ENCODE measurements around the gene CAST.

CAST gene

DNA sequence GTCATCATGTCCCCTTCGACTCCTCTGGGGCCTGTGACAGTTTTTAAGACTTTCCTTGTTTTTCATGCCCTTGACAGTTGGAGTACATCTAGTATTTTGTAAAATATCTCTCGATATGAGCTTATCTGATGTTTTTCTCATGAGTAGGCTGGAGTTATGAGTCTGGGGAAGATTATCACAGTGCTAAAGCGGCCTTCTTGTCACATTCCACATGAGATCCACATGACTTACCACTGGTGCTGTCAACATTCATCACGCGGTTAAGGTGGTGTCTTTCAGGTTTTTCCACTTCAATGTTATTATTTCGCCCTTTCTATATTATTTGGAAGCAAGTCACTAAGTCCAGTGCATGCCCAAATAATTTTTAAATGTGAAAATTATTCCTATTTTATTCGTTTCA is 17.1 kb upstream of the CAST start:
- no peak for DNase-seq

DNA sequence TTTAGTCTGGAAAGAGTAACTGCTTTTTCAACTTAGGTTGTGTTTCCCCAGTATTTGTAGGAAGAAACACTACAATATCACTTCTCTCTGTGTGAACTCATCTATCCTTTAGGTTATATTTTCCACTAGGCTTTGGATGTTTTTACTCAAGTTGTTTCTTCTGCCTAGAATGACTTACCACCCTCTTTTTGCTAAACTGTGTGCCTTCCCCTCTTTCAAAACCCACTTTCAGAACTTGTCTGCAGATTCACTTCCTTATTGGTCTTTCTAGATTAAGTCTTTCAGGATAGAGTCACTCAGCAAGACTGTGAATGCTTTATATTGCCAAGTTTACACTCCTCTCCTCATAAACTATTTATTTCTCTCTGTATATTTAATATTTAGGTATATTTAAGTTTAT is 14.2 kb upstream of the CAST start:
- DNase-seq: no peak

DNA sequence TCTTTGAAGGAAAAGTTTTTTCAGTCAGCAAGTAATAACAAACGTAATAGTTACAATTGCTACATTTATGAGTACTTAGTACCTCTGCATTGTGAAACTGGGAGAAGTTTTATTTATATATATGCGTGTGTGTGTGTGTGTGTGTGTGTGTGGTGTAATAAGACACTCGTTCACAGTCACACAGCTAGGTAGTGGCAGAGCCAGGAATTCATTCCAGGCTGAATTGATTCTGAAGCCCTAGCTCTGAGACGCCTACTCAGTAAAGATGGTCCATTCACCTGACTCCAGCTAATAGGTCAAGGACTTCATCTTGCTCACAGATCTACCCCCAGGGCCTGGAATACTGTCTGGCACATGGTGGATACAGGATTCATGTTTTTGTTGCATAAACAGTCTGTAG is 13.6 kb upstream of the CAST start:
- DNase-seq: no peak

DNA sequence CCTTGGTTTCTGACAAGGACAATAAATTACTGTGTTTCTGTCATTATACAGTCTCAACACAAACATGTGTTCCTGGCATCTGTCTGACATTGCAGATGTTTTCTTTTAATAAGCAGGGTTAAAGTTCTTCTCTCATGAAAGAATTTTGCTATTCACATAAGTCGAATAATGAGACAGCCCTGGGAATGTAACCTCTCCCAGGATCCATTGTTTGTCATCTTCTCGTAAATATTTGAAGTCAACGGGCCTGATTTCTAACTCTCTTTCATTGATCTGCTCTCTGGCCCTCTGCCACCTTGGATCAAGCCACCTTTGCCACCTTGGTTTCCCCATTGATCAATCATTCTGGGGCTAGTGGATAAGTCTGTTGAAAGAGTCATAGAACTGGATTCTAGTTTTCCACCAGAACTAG is 12.9 kb upstream of the CAST start:
- DNase-seq: no peak

DNA sequence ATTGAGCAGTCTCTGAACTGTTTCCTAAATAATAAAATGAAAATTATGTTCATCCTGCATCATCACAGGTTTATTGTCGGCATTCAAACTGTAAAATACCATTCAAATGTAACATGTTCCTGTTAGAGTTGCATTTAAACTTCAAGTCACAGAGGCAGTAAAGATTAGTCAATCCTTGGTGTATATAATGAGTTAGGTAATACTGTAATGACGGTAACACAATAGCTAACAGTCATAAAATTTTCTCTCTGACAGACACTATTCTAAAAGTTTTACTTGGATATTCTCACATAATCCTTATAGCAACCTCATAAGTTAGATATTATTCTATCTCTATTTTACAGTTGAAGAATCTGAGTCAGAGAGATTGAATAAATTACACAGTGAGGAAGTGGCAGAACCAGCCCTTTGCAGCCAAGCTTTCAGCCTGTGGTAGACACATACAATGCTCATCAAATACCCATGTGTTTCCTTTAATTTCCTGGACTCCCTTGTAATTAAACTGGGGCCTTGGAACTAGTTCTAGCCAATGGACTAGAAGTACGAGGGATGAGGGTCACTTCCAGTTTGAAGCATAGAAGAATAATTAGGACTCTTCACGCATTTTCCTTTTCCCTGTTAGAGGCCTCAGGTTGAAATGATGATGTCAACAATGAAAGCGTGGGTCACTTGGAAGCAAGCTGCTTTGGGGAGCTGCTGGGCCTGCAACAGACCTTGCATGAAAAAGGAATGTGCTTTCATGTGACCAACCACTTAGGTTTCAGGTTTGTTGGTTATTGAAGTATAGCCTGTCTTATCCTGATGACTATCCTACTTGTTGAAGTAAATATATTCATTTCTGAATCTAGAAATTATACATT is 12.3 kb upstream of the CAST start:
- no peak for DNase-seq

DNA sequence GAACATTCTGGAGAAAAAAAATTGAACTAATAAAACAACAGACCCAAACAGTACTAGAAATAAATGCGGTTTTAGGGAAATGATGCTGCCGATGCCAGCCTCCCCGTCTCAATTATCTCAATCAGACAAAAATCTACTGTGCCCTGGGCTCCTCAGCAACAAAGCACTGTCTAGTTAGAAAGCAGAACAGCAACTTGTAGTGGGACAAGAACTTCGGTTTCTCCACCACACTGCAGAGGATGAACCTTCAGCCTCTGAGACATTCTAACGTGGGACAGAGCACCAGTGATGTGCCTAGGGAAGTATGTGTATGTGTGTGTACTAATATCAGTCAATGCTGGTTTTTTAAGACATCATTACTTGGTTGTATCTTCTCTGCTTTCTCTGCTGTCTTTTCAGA is 11.1 kb upstream of the CAST start:
- DNase-seq: no peak

DNA sequence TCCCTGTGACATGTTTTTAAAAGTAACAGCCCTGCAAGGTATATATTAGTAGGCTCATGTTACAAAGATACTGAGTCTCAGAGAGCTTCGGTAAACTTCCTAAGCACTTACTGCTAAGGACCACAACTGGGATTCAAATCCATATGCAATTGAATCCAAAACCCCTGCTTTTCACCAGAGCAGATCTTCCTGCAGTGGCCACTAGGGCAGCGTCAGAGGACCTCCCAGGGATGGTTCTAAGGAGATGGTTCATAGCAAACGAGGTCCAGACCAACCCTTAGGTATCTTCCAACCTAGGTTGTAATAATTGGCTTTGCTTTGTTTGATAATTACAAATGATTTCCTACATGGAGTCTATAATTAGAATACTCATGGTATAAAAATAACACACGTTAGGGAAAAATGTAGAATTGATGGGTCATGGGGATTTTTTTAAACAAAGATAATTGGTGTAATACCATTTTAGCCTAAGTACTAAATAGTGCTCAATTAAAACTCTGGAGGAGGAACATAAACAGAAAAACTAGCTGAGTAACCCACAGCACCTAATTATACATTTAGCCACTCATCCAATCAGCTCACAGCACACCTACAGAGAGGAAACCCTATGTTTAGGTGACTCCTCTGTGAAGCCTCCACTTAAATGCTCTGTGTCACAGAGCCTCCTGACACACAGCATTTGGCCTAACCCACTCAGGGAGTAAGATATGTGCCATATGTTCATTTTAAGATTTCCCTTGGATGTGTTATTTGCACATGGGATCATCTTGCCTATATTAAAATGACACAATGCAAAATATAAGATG is 10.0 kb upstream of the CAST start:
- no peak for DNase-seq

DNA sequence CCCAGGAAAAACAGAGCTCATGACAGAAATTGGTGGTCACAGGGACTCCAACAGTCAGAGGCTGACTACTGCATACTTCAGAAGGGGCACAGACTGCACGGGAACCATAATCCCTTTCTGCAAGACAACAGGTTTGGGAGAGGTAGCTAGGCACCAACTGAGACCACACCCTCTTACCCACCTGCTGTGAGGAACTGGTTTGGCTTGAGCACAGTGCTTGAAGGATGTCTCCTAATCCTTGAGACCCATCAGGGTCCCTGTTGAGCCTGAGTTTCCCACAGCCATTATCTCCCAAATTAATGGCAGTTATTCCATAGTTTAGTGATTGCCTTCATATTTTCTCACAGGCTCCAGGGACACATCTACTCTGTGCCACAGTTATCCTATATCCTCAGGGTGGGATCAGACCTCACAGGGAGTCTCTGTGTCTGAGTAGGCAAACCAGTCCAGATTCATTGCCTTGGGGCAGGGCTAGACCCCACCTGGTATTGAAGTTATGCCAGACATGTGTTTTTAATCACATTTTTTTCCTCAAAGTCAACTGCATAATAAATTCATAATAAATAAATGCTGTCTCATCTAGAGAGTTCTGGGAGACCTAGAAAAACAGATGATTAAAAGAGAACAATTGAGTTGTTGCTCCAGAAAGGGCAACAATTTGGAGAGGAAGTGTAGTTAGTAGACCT is 9.3 kb upstream of the CAST start:
- no peak for DNase-seq

DNA sequence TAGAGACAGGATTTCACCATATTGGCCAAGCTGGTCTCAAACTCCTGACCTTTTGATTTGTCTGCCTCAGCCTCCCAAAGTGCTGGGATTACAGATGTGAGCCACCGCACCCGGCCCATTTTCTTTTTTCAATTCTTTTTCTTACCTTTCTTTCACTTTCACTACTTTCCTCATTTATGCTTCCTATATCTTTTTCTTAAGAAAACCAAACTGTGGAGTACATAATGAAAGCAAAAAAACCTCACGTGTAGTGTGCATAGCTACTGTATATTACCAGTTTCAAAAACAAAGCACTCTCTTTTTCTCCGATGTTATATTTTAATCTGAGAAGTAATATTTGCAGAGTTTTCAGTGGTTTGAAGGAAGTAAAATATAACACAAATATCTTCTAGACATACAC is 8.0 kb upstream of the CAST start:
- no peak for DNase-seq

DNA sequence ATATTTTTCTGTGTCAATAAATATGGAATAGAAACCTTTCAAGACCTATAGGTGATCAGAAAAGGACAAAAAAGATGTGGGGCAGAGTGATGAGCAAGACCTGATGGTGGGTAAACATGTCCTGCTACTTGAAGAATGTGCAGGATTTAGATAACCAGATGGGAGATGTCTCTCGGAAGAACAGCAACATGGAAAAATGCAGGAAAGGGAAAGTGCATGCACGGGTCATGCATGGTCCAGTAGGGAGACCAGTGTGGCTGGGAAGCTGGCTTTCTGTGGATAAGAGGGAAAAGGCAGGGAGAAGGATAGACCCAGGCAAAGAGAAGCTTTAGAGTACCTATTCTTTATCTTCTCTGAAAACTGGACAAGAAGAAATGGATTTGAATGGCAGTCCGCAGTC is 7.1 kb upstream of the CAST start:
- no peak for DNase-seq

DNA sequence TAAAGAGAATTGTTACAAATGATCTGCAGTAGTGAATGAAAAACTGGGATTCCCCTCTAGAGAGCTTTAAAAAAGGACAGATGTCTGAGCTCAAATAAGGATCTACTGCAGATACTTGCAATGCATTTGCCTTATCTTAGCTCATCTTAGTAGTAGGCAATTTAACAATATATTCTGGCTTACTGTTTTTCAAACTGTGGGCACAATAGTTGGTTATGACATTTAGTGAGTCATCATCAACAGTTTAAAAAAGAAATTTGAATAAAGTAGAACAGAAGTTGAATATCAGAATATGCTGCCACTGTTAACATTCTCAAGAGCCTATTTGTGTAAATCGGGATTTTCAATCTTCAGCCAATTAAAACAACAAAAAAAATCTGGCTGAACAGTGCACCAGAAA is 6.7 kb upstream of the CAST start:
- no peak for DNase-seq

DNA sequence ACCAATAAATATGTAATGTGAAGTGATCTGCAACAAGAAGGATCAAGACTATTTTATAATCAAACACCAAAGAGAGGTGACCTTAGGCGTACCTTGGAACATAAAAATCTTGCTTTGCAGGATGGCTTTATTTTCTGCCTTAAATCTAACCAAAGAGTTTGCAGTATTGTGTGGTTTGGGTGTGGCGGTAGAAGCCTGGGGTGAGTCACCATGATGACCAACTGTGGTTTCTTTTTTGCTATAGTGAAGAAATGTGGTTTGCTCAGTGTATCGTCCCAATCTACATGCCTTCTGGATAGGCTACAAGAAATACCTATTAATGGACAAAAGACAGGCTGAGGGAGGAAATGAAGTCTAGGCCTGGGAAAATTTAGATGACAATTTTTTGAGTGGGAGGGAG is 5.1 kb upstream of the CAST start:
- DNase-seq: no peak

DNA sequence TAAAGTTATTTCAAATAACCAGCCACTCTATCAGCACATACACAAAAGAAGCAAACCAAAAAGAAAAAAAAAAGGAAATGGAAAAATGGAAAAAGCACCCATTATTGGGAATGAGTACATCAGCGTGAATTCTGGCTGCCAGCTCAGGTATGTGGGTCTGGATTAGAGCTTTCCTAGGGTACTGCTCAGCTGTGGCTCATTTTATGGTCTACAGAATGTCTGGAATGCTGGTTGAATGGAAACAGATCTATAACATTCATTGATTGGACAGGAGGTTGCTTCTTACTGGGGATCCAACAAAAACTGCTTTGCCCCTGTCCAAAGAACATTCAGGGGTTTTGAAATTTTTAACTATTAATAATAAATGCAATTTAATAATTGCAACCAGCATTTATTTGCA is 3.9 kb upstream of the CAST start:
- DNase-seq: no peak

DNA sequence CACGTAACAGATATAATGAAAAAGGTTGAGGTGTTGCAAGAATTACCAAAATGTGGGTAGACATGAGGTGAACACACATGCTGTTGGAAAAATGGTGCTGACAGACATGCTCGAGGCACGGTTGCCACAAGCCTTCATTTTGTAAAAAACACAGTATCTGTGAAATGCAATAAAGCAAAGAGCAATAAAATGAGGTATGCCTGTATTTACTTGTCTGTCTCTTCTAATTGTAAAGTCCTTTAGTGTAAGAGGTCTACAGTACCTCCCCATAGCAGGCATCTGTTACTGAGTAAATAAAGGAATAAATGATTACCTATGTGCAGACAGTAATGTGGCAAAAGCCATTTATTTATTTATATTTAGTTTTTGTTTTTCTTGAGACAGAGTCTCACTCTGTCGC is 3.0 kb upstream of the CAST start:
- no peak for DNase-seq

DNA sequence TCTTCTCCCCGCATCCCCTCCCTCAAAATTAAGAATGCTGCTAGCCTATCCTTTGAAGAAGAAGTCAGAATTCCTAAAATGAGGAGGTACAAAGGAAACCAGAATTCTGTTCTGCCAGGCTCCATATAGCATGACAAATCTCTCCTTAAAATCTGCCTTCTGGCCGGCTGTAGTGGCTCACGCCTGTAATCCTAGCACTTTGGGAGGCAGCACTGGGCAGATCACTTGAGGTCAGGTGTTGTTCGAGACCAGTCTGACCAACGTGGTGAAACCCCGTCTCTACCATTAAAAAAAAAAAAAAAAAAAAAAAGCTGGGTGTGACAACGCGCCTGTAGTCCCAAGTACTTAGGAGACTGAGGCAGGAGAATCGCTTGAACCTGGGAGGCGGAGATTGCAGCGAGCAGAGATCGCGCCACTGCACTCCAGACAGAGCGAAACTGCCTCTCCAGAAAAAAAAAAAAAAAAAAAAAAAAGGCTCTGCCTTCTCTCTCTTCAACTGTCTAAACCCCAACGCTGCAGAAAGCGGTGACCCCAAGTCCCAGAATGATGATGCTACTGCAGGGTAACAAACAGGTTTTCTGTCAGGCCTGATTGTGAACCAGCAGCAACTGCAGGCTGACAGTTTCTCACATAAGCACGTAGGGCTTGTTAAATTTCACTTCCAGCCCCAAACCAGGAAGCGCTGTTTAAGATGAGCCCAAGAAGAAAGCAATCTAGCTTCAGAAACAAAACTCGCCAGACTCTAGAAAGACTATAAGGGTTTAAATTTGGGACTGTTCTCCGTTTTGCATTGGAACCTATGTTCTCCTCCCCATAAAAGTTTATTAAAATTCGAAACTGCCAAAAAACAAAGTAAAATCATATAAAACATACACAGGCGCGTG is 963 bp upstream of the CAST start:
- DNase-seq: no peak

DNA sequence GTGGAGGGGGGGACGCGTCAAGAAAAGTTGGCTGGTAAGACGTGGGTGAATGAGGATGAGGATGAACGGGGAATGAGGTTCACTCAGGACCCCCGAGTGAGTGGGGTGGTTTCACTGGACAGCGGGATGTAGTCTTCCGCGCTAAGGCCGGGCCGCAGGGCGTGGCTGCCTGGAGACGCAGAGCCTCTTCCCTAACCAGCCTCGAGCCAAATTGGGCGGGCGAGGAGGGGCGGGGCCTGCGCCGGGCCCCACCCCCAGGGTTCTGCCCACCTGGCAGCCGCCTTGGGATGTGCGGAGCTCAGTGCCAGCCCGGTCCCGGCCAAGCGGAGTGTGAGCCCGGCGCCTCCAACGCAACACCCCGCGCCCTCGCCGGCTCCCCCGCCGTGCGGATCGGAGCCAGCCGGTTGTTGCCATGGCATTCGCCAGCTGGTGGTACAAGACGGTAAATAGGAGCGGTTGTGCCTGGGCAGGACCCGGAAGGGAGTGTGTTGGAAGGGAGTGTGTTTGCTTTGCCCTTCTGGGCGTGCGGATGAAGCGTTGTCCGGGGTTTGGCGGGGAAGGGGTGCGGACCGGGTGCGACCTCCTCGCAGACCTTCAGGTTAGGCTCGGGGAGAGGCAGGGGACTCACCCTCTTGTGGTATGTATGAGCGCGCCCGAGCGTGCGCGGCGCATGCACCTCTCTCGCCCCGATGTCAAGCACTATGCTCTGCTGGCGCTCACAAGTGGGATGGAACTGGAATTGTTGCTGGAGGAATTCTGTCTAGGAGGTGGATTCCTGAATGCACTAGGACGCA is 746 bp downstream of the CAST start:
- DNase-seq: peak; percentile 66

DNA sequence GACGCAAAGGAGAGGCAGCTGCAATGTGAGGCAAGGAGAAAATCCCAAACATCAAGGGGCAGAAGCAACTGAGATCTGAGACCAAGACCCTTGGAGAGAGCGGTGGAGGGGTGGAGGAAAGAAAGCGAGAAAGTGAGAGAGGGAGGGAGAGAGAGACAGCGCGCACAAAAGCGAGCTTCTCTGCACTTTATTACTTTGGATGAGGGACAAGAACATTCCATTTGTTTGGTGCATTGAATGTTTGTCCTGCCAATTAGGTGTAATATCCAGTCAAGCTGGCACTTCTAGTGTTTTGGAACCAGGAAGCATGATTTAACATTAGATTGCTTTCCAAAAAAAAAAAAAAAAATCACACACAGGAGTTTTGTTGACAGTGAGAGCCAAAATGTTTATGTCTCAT is 1.4 kb downstream of the CAST start:
- no peak for DNase-seq

DNA sequence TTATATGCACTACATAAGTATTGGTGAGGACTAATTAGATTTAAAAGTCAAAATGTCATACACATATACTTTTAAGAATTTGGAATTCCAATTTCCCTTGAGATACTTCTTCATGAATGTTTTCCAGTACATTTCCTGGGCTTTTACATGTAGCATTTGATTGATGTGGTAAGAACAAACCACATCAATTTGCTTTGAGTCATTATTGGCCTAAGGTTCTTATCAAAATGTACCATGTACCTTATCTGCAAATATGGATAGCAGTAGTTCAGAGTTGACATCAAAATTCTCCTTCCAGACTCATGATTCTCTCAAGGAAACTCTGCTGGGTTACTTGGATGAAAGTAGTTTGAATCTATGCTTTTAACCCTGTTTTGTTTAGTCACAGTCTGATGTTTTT is 2.5 kb downstream of the CAST start:
- no peak for DNase-seq

DNA sequence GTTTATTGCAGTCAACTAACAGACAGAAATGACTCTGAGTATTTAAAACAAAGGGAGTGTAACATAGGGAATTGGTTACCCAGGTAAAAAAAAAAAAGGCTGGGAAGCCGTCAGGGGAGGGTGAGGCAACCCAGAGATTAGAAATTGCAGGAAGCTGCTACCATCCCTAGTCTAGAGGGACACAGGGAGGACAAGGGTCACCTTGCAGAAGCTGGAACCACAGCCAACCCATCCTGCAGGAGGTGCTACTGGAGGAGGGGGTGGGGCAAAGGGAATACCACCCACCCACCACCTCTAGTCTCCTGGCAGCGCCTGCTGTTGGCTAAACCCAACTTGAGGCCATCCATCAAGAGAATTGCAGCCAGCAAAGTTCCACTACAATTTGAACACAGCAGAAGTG is 6.5 kb downstream of the CAST start:
- no peak for DNase-seq

DNA sequence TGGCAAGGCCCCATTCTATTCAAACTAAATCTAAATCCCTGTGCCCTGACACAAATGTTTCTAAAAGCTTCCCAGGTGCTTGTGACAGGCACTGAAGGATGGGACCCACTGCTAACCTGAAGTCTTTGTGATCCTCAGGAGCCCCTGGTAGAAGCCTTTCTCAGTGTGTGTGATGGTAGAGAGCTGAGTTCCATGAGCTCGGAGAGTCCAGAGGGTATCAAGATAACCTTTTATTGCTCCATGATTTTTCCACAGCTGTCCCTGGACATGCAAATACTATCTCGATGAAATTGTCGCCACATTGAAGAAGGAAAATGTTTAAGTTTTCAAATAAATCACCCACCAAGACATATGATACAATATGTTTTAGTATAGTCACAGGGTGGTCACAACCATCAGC is 7.7 kb downstream of the CAST start:
- no peak for DNase-seq

DNA sequence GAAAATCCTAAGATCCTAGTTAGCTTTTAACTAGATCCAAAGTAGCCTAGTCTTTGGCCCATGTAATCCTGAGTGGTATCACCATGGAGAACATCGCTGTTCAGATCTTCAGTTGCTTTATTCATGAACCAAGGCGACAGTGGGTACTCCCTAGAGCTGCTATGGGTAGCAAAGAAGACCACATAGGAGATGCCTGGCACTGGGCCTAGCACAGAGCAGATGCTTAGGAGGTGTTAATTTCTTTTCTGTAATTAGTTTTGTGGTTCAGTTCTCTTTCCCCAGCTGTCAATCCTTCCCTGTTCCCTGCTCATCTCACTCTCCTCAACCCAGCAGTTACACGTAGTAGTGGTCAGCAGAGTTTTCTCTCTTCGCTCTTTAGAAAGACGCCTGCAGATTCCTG is 9.3 kb downstream of the CAST start:
- DNase-seq: no peak

DNA sequence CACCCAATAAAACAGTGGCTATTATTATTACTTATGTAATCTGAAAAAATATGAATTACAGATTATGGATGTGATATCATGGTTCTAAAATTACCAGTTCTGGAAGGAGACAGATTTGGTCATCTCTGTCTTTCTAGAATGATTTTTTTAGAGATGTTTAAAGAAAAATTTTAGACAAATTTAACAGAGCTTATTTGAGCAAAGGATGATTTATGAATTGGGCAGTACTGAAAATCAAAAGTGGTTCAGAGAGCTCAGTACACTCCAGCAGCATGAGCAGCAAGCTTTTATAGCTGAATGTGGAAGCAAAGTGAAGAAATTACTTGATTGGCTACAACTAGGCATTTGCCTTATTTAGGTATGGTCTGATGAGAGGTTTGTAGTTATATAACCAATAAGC is 11.0 kb downstream of the CAST start:
- no peak for DNase-seq

All from cortex of kidney (tissue), 1 donor.